Ectodermal cell (in vitro differentiated cells): Measurements from ENCODE around the gene SUCLG2.

Experiments used
- H3K27ac ChIP-seq: 2 replicates; pipeline ENCODE4 v1.7.0; 2013; ENCODE audit warnings: mild to moderate bottlenecking, low read depth, low read length; ENCODE audit not compliant: insufficient read depth, poor library complexity, severe bottlenecking
- H3K27me3 ChIP-seq: 2 replicates; pipeline ENCODE4 v1.7.0; 2013; ENCODE audit warnings: mild to moderate bottlenecking, low read length; ENCODE audit not compliant: insufficient read depth, control insufficient read depth, poor library complexity, severe bottlenecking
- H3K36me3 ChIP-seq: one replicate; pipeline ENCODE4 v1.7.0; 2013; ENCODE audit warnings: low read length; ENCODE audit not compliant: control insufficient read depth, insufficient read depth
- H3K4me1 ChIP-seq: one replicate; pipeline ENCODE4 v1.7.0; 2013; ENCODE audit warnings: low read length; ENCODE audit not compliant: control insufficient read depth, insufficient read depth
- H3K4me3 ChIP-seq: 2 replicates; pipeline ENCODE4 v1.7.0; 2013; ENCODE audit warnings: low read depth, low read length, control low read depth; ENCODE audit not compliant: insufficient read depth
- H3K9me3 ChIP-seq: 2 replicates; pipeline ENCODE4 v1.7.0; 2013; ENCODE audit warnings: mild to moderate bottlenecking, low read length, moderate library complexity; ENCODE audit not compliant: control insufficient read depth
- WGBS, 2 experiments: methylation state at CpG; one replicate each; pipeline ENCODE4 v1.1.7; 2013; ENCODE audit warnings: missing lambda C conversion rate in 2 of 2; 5-methylcytosine and 5-hydroxymethylcytosine counted together

Gene SUCLG2

DNA sequence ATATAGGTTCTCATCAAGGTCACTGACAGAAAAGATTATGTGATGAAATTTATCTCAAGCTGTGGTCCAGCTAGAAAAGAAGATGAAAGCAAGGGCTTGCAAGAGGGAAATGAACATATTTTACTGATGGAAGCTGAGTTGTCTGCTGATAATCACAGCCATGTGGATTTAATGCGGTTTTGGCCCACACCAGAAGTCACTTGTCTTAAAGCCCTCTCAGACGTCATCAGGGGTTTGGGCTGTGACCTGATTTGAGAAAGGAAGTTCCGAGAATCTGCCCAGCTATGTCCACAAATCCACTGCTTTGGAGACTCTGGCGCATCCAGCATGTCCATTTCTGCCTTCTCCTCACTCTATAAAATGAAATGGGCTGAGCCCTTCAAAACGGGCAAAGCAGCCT lies 278.4 kb downstream of the SUCLG2 start:
- Histone ChIP-seq H3K9me3 (no peaks in the 10 kb centered on the region), H3K27me3 (no peaks in the 10 kb centered on the region), H3K4me1 (no peaks in the 10 kb centered on the region), H3K4me3 (no peak overlapping the region), H3K36me3 (no peaks in the 10 kb centered on the region), H3K27ac (no peak overlapping the region)
- WGBS, 2 experiments = 93 to 95% methylated on average over 5 of the region's 5 CpGs

DNA sequence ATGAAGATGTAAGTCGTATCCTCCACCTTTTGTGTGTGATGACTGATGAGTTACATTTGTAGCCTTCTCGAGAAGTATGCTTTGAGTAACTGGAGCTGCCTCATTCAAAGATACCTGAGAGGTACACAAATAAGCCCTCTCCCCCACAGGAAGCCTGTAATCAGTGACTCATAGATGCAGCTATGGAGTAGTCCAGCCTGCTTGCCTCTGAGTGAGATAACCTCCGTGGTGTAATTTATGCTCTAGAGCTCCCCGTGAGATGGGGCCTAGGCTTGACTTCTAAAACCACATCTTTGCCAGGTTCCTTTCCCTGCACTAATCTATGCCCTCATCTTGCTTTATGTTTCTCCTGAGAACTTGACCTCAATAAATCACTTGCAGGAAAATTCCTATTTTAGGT lies 291.7 kb downstream of the SUCLG2 start:
- Histone ChIP-seq H3K9me3 (no peaks in the 10 kb centered on the region), H3K27me3 (no peaks in the 10 kb centered on the region), H3K27ac (no peak overlapping the region), H3K4me3 (no peak overlapping the region), H3K36me3 (no peaks in the 10 kb centered on the region), H3K4me1 (no peaks in the 10 kb centered on the region)
- 73 to 81% methylated on average over 4 of the region's 4 CpGs for whole genome bisulfite sequencing, 2 experiments

DNA sequence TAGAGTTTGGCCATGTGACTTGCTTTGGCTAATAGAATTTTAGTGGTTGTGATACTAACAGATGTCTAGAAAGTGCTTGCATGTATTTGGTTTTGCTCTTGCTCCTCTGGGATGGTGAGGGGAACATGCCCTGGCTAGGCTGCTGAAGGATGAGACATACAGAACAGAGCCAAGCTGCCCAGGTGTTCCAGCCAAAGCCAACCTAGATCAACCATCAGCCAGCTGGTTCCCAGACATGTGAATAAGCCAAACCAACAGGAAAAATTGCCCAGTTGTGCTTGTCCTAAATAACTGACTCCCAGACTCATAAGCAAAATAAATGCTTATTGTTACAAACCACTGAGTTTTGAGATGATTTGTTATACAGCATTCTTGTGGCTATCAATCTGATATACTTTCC lies 292.6 kb downstream of the SUCLG2 start:
- Histone ChIP-seq H3K27me3 (no peaks in the 10 kb centered on the region), H3K27ac (no peak overlapping the region), H3K36me3 (no peaks in the 10 kb centered on the region), H3K4me1 (no peaks in the 10 kb centered on the region), H3K4me3 (no peak overlapping the region), H3K9me3 (no peaks in the 10 kb centered on the region)

DNA sequence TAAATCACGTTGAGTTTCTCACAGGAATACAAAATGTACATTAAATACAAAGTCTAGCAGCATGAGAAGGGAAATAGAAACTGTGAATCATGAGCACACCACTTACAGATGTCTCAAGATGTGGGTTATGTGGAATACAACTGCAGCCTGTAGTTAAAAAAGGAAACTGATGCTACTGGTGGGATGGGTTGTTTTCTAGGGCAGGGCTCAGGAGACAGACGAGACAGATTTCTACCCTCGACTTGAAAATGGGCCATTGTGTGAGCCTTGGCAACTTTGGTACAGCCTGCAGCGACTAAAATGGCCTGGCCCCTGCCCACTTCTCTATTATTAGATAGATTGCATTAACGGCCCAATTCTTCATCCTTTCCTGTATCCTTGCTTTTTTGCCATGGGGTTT lies 293.1 kb downstream of the SUCLG2 start:
- H3K4me1 ChIP-seq = no peaks in the 10 kb centered on the region
- H3K27me3 ChIP-seq = no peaks in the 10 kb centered on the region
- 92 to 93% methylated on average over 4 to 5 of the region's 5 CpGs for WGBS, 2 experiments
- no peak overlapping the region for H3K27ac ChIP-seq
- no peak overlapping the region for H3K4me3 ChIP-seq
- H3K9me3 ChIP-seq = no peaks in the 10 kb centered on the region
- no peaks in the 10 kb centered on the region for H3K36me3 ChIP-seq

DNA sequence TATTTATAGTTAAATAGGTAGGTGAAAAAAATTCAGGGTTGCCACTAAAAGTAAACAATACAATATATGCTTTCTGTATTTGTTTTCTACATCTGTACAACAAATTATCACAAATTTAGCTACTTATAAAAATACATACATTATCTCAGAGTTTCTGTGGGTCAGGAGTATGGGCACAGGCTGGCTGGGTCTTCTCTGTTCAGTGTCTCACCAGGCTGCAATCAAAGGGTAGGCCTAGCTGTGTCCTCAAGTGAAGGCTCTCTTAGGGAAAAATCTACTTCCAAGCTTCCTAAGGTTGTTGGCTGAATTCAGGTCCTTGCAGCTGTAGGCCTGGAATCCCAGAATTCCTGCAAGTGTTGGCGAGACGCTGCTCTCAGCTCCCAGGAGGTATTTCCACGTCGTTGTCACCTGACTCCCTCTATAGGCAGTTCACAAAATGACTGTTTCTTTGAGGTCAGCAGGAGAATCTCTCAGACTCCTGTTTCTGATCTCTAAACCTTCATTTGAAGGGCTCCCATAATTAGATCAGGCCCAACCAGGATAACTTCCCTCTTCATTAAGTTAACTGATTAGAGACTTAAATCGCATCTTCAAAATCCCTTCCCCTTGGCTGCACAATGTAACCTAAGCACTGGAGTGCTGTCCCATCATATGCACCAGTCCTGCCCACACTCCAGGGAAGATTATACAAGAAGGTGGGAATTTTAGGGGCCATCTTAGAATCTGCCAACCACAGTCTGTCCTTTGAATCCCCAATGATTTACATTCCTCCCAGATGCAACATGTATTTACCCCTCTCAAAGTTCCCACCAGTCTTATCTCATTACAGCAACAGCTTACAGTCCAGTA lies 296.6 kb downstream of the SUCLG2 start:
- Histone ChIP-seq H3K4me1 (no peaks in the 10 kb centered on the region), H3K27ac (no peak overlapping the region), H3K9me3 (no peaks in the 10 kb centered on the region), H3K36me3 (no peaks in the 10 kb centered on the region), H3K4me3 (no peak overlapping the region), H3K27me3 (no peaks in the 10 kb centered on the region)
- WGBS, 2 experiments = 25 to 31% methylated on average over 5 of the region's 5 CpGs

DNA sequence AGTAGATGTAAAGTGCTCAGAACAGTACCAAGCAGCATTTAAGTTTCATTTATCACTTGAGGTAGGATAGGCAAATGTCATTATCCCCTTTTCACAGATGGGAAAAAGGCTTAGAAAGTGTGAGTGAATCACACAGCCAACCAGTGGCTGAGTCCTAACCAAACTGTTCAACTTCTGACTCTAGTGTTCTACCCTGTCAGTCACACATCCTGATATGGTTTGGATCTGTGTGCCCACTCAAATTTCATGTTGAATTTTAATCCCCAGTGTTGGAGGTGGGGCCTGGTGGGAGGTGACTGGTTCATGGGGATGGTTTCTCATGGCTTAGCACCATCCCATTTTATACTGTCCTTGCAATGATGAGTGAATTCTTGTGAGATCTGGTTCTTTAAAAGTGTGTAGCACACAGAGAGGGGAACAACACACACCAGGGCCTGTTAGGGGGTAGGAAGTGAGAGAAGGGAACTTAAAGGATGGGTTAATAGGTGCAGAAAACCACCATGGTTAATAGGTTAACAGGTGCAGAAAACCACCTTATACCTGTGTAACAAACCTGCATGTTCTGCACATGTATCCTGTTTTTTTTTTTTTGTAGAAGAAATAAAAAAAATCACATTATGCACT lies 304.7 kb downstream of the SUCLG2 start:
- Histone ChIP-seq H3K27me3 (no peaks in the 10 kb centered on the region), H3K36me3 (no peaks in the 10 kb centered on the region), H3K27ac (no peak overlapping the region), H3K9me3 (no peaks in the 10 kb centered on the region), H3K4me1 (no peaks in the 10 kb centered on the region), H3K4me3 (no peak overlapping the region)

DNA sequence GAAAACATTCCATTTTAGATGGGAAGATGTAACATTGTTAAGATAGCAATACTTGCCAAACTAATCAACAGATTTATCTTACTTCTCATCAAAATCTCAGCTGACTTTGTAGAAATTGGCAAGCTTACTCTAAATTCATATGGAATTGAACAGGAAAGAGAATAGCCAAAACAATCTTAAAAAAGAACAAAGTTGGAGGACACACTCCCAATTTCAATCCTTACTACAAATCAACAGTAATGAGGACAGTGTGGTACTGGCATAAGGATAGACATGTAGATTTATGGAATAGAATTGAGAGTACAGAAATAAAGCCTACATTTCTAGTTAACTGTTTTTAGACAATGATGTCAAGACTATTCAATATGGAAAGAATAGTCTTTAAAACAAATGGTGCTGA lies 308.3 kb downstream of the SUCLG2 start:
- Histone ChIP-seq H3K36me3 (no peaks in the 10 kb centered on the region), H3K4me1 (no peaks in the 10 kb centered on the region), H3K27me3 (no peaks in the 10 kb centered on the region), H3K4me3 (no peak overlapping the region), H3K9me3 (no peaks in the 10 kb centered on the region), H3K27ac (no peak overlapping the region)

DNA sequence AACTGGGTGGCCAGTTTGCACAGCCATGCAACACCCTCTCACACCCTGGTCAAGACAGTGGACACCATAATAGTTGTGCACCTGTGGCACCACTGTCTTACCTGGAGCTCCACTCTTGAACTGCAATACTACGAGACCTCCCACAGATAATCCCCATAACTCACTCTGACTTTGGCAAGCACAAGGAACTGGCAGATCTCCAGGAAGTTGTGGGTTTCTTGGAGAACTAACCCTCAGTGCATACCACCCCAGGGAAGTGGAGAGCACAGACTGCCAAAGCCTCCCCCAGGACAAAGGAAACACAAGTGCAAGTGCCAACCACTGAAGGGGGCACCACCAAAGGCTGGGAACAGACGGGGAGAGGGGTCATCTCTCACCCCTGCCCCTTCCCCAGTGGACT lies 318.6 kb downstream of the SUCLG2 start:
- no peak overlapping the region for H3K27ac ChIP-seq
- H3K27me3 ChIP-seq = no peaks in the 10 kb centered on the region
- H3K4me3 ChIP-seq = no peak overlapping the region
- no peaks in the 10 kb centered on the region for H3K4me1 ChIP-seq
- no peaks in the 10 kb centered on the region for H3K36me3 ChIP-seq
- 78 to 100% methylated on average over 1 of the region's 2 CpGs for WGBS, 2 experiments
- H3K9me3 ChIP-seq = no peaks in the 10 kb centered on the region

DNA sequence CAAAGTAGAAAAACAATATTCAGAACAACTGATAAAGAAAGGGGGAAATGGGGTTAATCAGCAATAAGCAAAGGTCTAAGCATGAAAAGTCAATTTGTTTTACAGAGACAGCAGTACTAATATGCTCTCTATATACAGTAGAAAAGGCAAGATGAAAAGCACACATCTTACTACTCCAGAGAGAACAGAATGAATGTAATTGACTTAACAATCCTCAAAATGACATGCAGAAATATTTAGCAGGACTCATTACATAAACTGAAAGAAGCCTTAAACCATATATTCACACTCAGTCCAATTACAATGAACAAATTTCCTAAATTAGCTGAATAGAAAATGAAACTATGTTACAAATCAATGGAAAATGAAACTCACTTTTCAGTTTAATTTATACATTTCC lies 319.8 kb downstream of the SUCLG2 start:
- Histone ChIP-seq H3K4me3 (no peak overlapping the region), H3K27me3 (no peaks in the 10 kb centered on the region), H3K27ac (no peak overlapping the region), H3K36me3 (no peaks in the 10 kb centered on the region), H3K4me1 (no peaks in the 10 kb centered on the region), H3K9me3 (no peaks in the 10 kb centered on the region)

DNA sequence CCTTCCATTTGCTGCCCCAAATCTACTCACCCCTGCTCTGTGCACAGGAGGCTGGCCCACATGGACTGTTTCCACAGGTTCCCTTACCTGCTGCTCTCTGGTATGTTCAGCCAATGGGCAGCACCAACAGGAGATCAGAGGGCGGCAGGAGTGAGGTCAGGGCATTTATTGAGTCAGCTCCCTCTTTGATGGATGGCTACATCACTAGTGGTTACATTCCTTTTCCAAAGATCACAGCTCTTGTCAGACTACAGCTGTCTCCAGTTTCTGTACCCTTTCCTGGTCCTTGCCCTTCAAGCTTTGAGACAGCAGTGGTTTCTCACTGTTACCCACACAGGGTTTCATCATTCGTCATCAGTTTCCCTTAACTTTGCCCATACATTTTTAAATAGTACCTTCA lies 325.1 kb downstream of the SUCLG2 start:
- 87 to 94% methylated on average over 2 of the region's 2 CpGs for WGBS, 2 experiments
- H3K27ac ChIP-seq = no peak overlapping the region
- H3K4me3 ChIP-seq = no peak overlapping the region
- no peaks in the 10 kb centered on the region for H3K4me1 ChIP-seq
- H3K9me3 ChIP-seq = no peaks in the 10 kb centered on the region
- H3K27me3 ChIP-seq = no peaks in the 10 kb centered on the region
- H3K36me3 ChIP-seq = no peaks in the 10 kb centered on the region
